H1 (cell line): ENCODE data around the gene FAHD1. TPM values are rescaled to one million over a fixed set of nuclear protein-coding genes. Genes with fewer than 3 reads are reported as not detected.
A peak's percentile ranks its signal among the peaks of the same experiment; 100 is the strongest.

Source experiments
- CTCF ChIA-PET: fragments of 300-600 bp; sonication (Branson Sonifier 250); formaldehyde crosslinking; loops from one replicate; lab custom pipeline; 2021; ENCODE audit not compliant: partially characterized antibody; lab: Charles Lee
- POLR2A ChIA-PET: fragments of 300-600 bp; sonication (Branson Sonifier 250); formaldehyde crosslinking; loops from one replicate; lab custom pipeline; 2021; ENCODE audit warnings: inconsistent platforms; ENCODE audit not compliant: partially characterized antibody; lab: Charles Lee
- DNase-seq, 2 experiments: peaks; one replicate each; pipeline versions ENCODE4 v3.0.0 to v3.0.0-alpha.2; 2010 to 2022; ENCODE audit warnings: low spot score in 2 of 2, low read depth in 1 of 2, mixed read lengths in 1 of 2
- FAIRE-seq: peaks from 2 replicates; lab custom pipeline; 2011; peaks lifted over from hg19 to GRCh38; lab: Jason Lieb, UNC
- H2AFZ ChIP-seq: 2 replicates; pipeline ENCODE4 v1.8.1; 2012; ENCODE audit warnings: low read length, inconsistent platforms
- H2AK5ac ChIP-seq: 2 replicates; pipeline ENCODE4 v1.6.1; 2013; ENCODE audit warnings: low read depth, low read length
- H2BK120ac ChIP-seq: replicated peaks from 2 replicates; pipeline ENCODE3; 2013; ENCODE audit warnings: low read depth, low read length, inconsistent platforms
- H2BK12ac ChIP-seq: 2 replicates; pipeline ENCODE4 v1.6.1; 2013; ENCODE audit warnings: low read depth, low read length
- H2BK15ac ChIP-seq: 2 replicates; pipeline ENCODE4 v1.6.1; 2013; ENCODE audit warnings: low read length
- H2BK20ac ChIP-seq: 2 replicates; pipeline ENCODE4 v1.6.1; 2013; ENCODE audit warnings: low read length
- H2BK5ac ChIP-seq: 2 replicates; pipeline ENCODE4 v1.6.1; 2013; ENCODE audit warnings: low read depth, low read length
- H3K14ac ChIP-seq: 2 replicates; pipeline ENCODE4 v1.6.1; 2013; ENCODE audit warnings: inconsistent platforms; ENCODE audit not compliant: insufficient read length
- H3K18ac ChIP-seq: 2 replicates; pipeline ENCODE4 v1.6.1; 2013; ENCODE audit warnings: low read length; ENCODE audit errors: extremely low read depth
- H3K23ac ChIP-seq: 2 replicates; pipeline ENCODE4 v1.6.1; 2013; ENCODE audit warnings: inconsistent platforms; ENCODE audit not compliant: insufficient read length
- H3K23me2 ChIP-seq: 2 replicates; pipeline ENCODE4 v1.6.1; 2013; ENCODE audit warnings: low read depth, low read length
- H3K27ac ChIP-seq: 2 replicates; pipeline ENCODE4 v1.6.1; 2011; ENCODE audit warnings: low read depth, low read length, inconsistent platforms
- H3K27me3 ChIP-seq, 4 experiments: replicated peaks in 1 of 4; 1 replicate in 1 of 4; 2 replicates in 3 of 4; pipeline versions ENCODE4 v1.6.1 to v1.8.1; 2011 to 2013; ENCODE audit warnings: low read length in 3 of 4, mild to moderate bottlenecking in 3 of 4, inconsistent platforms in 2 of 4, mixed read lengths in 2 of 4, moderate library complexity in 1 of 4; ENCODE audit not compliant: control insufficient read depth in 3 of 4, insufficient read depth in 3 of 4; ENCODE audit errors: extremely low read depth in 1 of 4
- H3K36me3 ChIP-seq, 4 experiments: 2 replicates each; pipeline versions ENCODE4 v1.6.1 to v1.8.1; 2011 to 2013; ENCODE audit warnings: mild to moderate bottlenecking in 4 of 4, low read length in 3 of 4, moderate library complexity in 2 of 4, control low read depth in 1 of 4, inconsistent platforms in 1 of 4; ENCODE audit not compliant: insufficient read depth in 4 of 4, control insufficient read depth in 2 of 4
- H3K4ac ChIP-seq: replicated peaks from 2 replicates; pipeline ENCODE3; 2013; ENCODE audit warnings: low read length, low read depth, mixed read lengths, inconsistent platforms; ENCODE audit not compliant: insufficient read length
- H3K4me1 ChIP-seq, 4 experiments: replicated peaks in 1 of 4; 1 replicate in 1 of 4; 2 replicates in 3 of 4; pipeline versions ENCODE4 v1.6.1 to v1.8.1; 2011 to 2013; ENCODE audit warnings: low read length in 3 of 4, inconsistent platforms in 2 of 4, mixed read lengths in 1 of 4; ENCODE audit not compliant: insufficient read depth in 4 of 4, control insufficient read depth in 3 of 4
- H3K4me2 ChIP-seq, 2 experiments: 2 replicates each; pipeline versions ENCODE4 v1.6.1 to v1.8.1; 2011 to 2013; ENCODE audit warnings: low read depth in 2 of 2, low read length in 2 of 2, control low read depth in 1 of 2, inconsistent platforms in 1 of 2, mild to moderate bottlenecking in 1 of 2; ENCODE audit not compliant: insufficient read depth in 1 of 2
- H3K4me3 ChIP-seq, 4 experiments: fragments of 200-600, 300-600 bp in 1 of 4; sonication (generic), shearing (Covaris generic), sonication (Bioruptor Twin) in 1 of 4; 2 replicates each; pipeline versions ENCODE4 v1.5.1 to v1.8.1; 2011 to 2016; ENCODE audit warnings: low read length in 4 of 4, low read depth in 3 of 4, control low read depth in 2 of 4, inconsistent platforms in 2 of 4, mild to moderate bottlenecking in 2 of 4, mixed read lengths in 1 of 4, moderate library complexity in 1 of 4; ENCODE audit not compliant: insufficient read depth in 2 of 4; ENCODE audit errors: extremely low read depth in 1 of 4
- H3K56ac ChIP-seq: replicated peaks from 2 replicates; pipeline ENCODE3; 2013; ENCODE audit warnings: low read depth, mild to moderate bottlenecking, mixed read lengths, low read length, inconsistent platforms; ENCODE audit not compliant: insufficient read length
- H3K79me1 ChIP-seq: 2 replicates; pipeline ENCODE4 v1.6.1; 2013; ENCODE audit warnings: low read depth, low read length, control low read depth
- H3K79me2 ChIP-seq, 2 experiments: 2 replicates each; pipeline versions ENCODE4 v1.6.1 to v1.8.1; 2012 to 2013; ENCODE audit warnings: low read length in 2 of 2, mild to moderate bottlenecking in 2 of 2, inconsistent platforms in 1 of 2; ENCODE audit not compliant: insufficient read depth in 2 of 2, control insufficient read depth in 1 of 2
- H3K9ac ChIP-seq, 4 experiments: replicated peaks in 1 of 4; 1 replicate in 1 of 4; 2 replicates in 3 of 4; pipeline versions ENCODE4 v1.6.1 to v1.8.1; 2011 to 2013; ENCODE audit warnings: low read depth in 3 of 4, low read length in 3 of 4, control low read depth in 2 of 4, mild to moderate bottlenecking in 2 of 4, moderate library complexity in 2 of 4, inconsistent platforms in 1 of 4; ENCODE audit errors: extremely low read depth in 1 of 4
- H3K9me3 ChIP-seq, 2 experiments: 2 replicates each; pipeline versions ENCODE4 v1.6.1 to v1.8.1; 2012 to 2013; ENCODE audit warnings: mild to moderate bottlenecking in 2 of 2, moderate library complexity in 2 of 2, control low read depth in 1 of 2, inconsistent platforms in 1 of 2, low read depth in 1 of 2, low read length in 1 of 2, mixed read lengths in 1 of 2; ENCODE audit not compliant: insufficient read depth in 2 of 2
- H4K20me1 ChIP-seq, 2 experiments: replicated peaks in 1 of 2; 2 replicates each; pipeline versions ENCODE3 to v1.8.1; 2011 to 2013; ENCODE audit warnings: inconsistent platforms in 2 of 2, low read length in 2 of 2, mild to moderate bottlenecking in 1 of 2; ENCODE audit not compliant: insufficient read depth in 2 of 2, control insufficient read depth in 1 of 2
- H4K5ac ChIP-seq: 2 replicates; pipeline ENCODE4 v1.6.1; 2013; ENCODE audit warnings: low read length, low read depth, mixed read lengths, inconsistent platforms; ENCODE audit not compliant: insufficient read length
- H4K8ac ChIP-seq: 2 replicates; pipeline ENCODE4 v1.8.0; 2013; ENCODE audit warnings: mild to moderate bottlenecking, moderate library complexity, low read length, inconsistent platforms; ENCODE audit not compliant: insufficient read depth; ENCODE audit errors: extremely low read depth
- H4K91ac ChIP-seq: replicated peaks from 2 replicates; pipeline ENCODE3; 2013; ENCODE audit warnings: low read length, mixed read lengths, inconsistent platforms; ENCODE audit not compliant: insufficient read length
- BRCA1 ChIP-seq: IDR thresholded peaks from 2 replicates; pipeline ENCODE4 v1.6.1; 2012; ENCODE audit warnings: low read depth, low read length, improper control_type of control experiment
- CHD2 ChIP-seq: IDR thresholded peaks from 2 replicates; pipeline ENCODE4 v1.6.1; 2012; ENCODE audit warnings: low read length, improper control_type of control experiment
- NRF1 ChIP-seq: IDR thresholded peaks from 2 replicates; pipeline ENCODE4 v1.6.1; 2011; ENCODE audit warnings: mild to moderate bottlenecking, low read depth, low read length, improper control_type of control experiment
- POU5F1 ChIP-seq: IDR thresholded peaks from 2 replicates; pipeline ENCODE4 v1.6.1; 2011; ENCODE audit warnings: low read depth, mild to moderate bottlenecking, low read length, moderate library complexity
- RBBP5 ChIP-seq: IDR thresholded peaks from 2 replicates; pipeline ENCODE4 v1.7.1; 2012; ENCODE audit warnings: low read depth, mild to moderate bottlenecking, inconsistent platforms, low read length, moderate library complexity, borderline replicate concordance
- SP1 ChIP-seq: IDR thresholded peaks from 2 replicates; pipeline ENCODE4 v1.6.1; 2011; ENCODE audit warnings: low read depth, low read length
- WGBS, 2 experiments: shearing (Covaris generic) in 1 of 2; methylation state at CpG; one replicate each; pipeline versions ENCODE4 v1.1.6 to v1.1.7; 2013 to 2015; ENCODE audit warnings: low lambda C conversion rate in 2 of 2, mixed read lengths in 2 of 2, inconsistent platforms in 1 of 2, low coverage in 1 of 2, missing lambda C conversion rate in 1 of 2; ENCODE audit not compliant: insufficient replicate concordance in 2 of 2, insufficient coverage in 1 of 2, insufficient read length in 1 of 2; ENCODE audit errors: extremely low coverage in 1 of 2, missing lambda C conversion rate in 1 of 2; 5-methylcytosine and 5-hydroxymethylcytosine counted together
- polyA plus RNA-seq, 7 experiments: library from polyadenylated mRNA; depleted of rRNA in 3 of 7; stranded (reverse) in 5 of 7; unstranded in 2 of 7; fragments of >200 nt in 5 of 7; fragments of 200-250 nt in 2 of 7; gene quantifications; 1 replicate in 5 of 7; 2 replicates in 1 of 7; 4 replicates in 1 of 7; pipeline versions ENCODE4 v1.2.1 to v1.2.3, GENCODE V29; 2011 to 2013; ENCODE audit warnings: missing spikeins in 2 of 7, mixed read lengths in 2 of 7
- total RNA-seq: library from RNA; stranded (reverse); fragmentation: NEBNext Ultra II Directional; extraction: Animal tissue kit (Norgen Biotek cat#: 25700); gene quantifications from 2 replicates; pipeline ENCODE4 v1.2.1, GENCODE V29; 2021

Gene FAHD1
- total and polyA plus RNA-seq, 2 of the 8 experiments (the other 6 are each of a cell fraction or from before 2014, with no cell fraction given): 20.4 to 31.9 TPM

- Histone ChIP-seq H2AFZ (no peak overlapping the region), H3K9me3 (peaks cover 18 to 20% of the 10 kb centered on the region in 2 experiments), H3K36me3 (peaks cover 0 to 15% (median 0%) of the 10 kb centered on the region in 4 experiments; a peak in 2 of 8 replicates), H3K79me2 (no peaks in the 10 kb centered on the region), H3K9ac (no peak overlapping the region), H3K18ac (no peak overlapping the region), H3K27me3 (no peaks in the 10 kb centered on the region), H2BK12ac (no peak overlapping the region), H3K27ac (no peak overlapping the region), H2BK120ac (no peak overlapping the region), H4K20me1 (peaks cover 0 to 2% of the 10 kb centered on the region in 2 experiments), H3K23ac (no peak overlapping the region), H4K91ac (no peak overlapping the region), H3K4me1 (no peaks in the 10 kb centered on the region), H3K79me1 (no peaks in the 10 kb centered on the region; the same call in 1 of the 2 replicates), H3K14ac (no peak overlapping the region), H4K5ac (no peak overlapping the region), H2BK15ac (no peak overlapping the region), H2BK5ac (0 out of 2 replicates have a peak overlapping the region, but pooled peaks have one; percentile 26), H4K8ac (no peak overlapping the region), H3K4me3 (no peak overlapping the region), H3K4me2 (no peak overlapping the region), H2BK20ac (no peak overlapping the region), H3K23me2 (no peaks in the 10 kb centered on the region), H3K56ac (no peak overlapping the region), H2AK5ac (0 out of 2 replicates have a peak overlapping the region, but pooled peaks have one; percentile 24), H3K4ac (no peak overlapping the region)
- POLR2A ChIA-PET: interaction anchor here (1.0 to 3.3 kb wide), 4 partner anchors 13 to 32 kb away, joined by 3 to 19 read pairs (median 4); partner anchors contain the start of genes EME2, FAHD1, HAGH and MRPS34
- CTCF ChIA-PET: interaction anchor here (1.3 kb wide), 1 partner anchor 28 kb away, joined by 4 read pairs; no protein-coding TSS in a partner anchor
- FAIRE-seq: no peak
- WGBS, 2 experiments: 90% methylated on average over 26 of the region's 32 CpGs; no CpG with 5 or more reads in 1 of the 2 experiments
- TF ChIP-seq NRF1 (no peak), RBBP5 (no peak), CHD2 (no peak), BRCA1 (no peak), SP1 (no peak), POU5F1 (no peak)
- DNase-seq: no peak
These were observed 31.9 kb upstream of the FAHD1 start for GRCh38 chr16:1794908-1795666.
